ENCODE measurements around the gene OAS3. TPM values are rescaled to one million over a fixed set of nuclear protein-coding genes. Genes with fewer than 3 reads are reported as not detected.

OAS3 gene
- total RNA-seq, 2 experiments from 2014 or later = 37.4 to 39.8 TPM

DNA sequence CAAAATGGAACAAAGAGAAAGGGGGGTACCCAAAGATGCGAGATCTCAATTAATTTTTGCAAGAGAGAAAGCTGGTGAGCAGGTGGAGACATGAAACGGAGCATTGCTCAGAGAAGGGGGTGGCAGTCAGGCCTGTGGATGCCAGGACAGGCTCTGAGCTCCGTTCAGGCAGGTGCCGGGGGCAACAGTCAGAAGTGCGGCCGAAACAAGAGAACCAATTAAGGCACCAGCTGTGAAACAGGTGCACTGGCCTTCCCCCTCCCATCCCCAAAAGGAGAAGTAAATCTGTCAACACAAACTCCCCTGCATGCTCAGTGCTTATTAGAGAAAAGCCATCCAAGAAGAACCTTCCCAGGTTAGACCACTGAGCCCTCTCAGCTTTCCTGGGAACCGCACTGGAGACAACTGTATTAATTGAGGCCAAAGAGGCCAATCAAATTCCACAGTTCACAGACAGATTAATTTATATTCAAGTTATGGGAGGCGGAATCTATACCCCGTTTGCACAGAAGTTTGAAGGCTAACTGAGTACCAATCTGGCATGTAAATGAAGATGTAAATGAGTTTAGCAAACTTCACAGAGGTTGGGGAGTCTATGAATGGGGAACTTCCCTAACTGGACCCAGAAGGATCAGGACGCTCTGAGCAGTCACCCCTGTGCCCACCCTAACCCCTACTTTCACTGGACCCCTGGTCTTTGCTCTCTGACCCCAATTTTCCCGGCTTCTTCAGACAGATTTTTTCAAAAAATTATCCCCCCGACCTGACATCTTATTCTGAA, 60.9 kb downstream of the OAS3 start:
- DNase-seq = no peak
- peaks cover 50% of the 10 kb centered on the region for H3K36me3 Mint-ChIP-seq
- no peaks in the 10 kb centered on the region for H3K4me1 Mint-ChIP-seq
- no peak overlapping the region for H3K27ac Mint-ChIP-seq
- H3K4me3 Mint-ChIP-seq = no peak overlapping the region
- no peaks in the 10 kb centered on the region for H3K9me3 Mint-ChIP-seq
- no peaks in the 10 kb centered on the region for H3K27me3 Mint-ChIP-seq

DNA sequence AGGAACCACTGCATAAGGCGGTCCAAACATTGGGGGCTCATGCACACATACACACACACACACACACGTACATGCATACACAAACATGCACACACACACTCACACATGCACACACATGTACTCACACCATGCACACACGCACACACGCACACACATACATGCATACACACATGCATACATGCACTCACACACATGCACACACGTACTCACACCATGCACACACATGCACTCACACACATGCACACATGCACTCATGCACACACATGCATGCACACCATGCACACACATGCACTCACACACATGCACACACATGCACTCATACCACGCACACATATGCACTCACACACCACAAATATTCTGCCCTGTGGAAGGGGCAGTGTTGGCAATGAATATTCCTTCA, 62.2 kb downstream of the OAS3 start:
- no peaks in the 10 kb centered on the region for H3K4me1 Mint-ChIP-seq
- H3K4me3 Mint-ChIP-seq = no peak overlapping the region
- peaks cover 50% of the 10 kb centered on the region for H3K36me3 Mint-ChIP-seq
- no peaks in the 10 kb centered on the region for H3K27me3 Mint-ChIP-seq
- no peak for DNase-seq
- H3K27ac Mint-ChIP-seq = no peak overlapping the region
- no peaks in the 10 kb centered on the region for H3K9me3 Mint-ChIP-seq

DNA sequence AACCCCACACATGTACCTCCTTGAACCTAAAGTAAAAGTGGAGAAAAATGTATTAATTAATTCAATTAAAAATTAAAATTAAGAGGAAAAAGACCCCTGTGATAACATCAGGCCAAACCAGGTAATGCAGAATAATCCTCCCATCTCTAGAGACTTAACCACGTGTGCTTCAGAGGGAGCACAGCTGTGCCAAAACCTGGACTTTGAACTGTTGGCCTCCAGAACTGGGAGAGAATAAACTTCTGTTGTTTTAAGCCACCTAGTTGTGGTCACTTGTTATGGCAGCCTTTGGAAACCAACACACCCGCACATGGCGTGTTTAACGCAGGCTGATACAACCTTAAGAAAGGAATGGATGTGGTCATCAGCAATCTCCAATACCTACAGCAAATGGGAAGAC, 63.9 kb downstream of the OAS3 start:
- Mint-ChIP-seq H3K36me3 (peaks cover 45% of the 10 kb centered on the region), H3K27me3 (no peaks in the 10 kb centered on the region), H3K9me3 (no peaks in the 10 kb centered on the region), H3K4me1 (no peaks in the 10 kb centered on the region), H3K27ac (no peak overlapping the region), H3K4me3 (no peak overlapping the region)
- DNase-seq = no peak

DNA sequence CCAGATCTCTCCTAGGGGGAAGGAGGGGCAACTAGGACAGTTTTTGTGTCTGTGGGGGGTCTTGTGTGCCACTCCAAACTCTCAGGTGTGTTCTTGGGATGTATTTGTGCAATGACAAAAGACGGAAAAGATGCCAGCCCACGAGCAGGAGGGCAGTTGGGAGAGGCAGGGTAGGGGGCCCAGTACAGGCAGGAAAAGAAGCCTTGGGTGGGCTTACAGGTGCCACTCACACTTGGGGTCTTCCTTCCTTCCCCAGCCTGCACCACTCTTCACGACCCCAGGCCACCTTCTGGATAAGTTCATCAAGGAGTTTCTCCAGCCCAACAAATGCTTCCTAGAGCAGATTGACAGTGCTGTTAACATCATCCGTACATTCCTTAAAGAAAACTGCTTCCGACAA, 64.4 kb downstream of the OAS3 start:
- no peak for DNase-seq
- H3K27me3 Mint-ChIP-seq = no peaks in the 10 kb centered on the region
- no peaks in the 10 kb centered on the region for H3K4me1 Mint-ChIP-seq
- H3K9me3 Mint-ChIP-seq = no peaks in the 10 kb centered on the region
- no peak overlapping the region for H3K27ac Mint-ChIP-seq
- H3K4me3 Mint-ChIP-seq = no peak overlapping the region
- H3K36me3 Mint-ChIP-seq = peaks cover 44% of the 10 kb centered on the region

DNA sequence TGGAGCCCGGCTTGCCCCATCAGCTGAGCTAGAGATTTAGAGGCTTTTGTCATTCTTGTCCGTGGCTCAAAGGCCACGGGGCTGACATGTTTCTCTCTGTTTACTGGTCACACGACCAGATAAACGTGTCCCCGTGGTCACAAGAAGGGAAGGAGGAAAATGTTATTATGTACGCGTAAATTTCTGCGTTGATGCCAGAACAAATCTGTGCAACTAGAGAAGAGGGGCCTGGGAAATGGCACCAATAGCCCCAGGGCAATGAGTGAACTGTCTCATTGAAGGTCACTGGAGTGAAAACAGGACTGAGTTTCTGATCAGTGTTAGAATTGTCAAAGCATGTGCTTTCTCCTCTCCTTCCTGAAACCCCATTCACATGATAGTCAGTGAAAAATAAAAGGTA, 65.4 kb downstream of the OAS3 start:
- DNase-seq = no peak
- no peaks in the 10 kb centered on the region for H3K27me3 Mint-ChIP-seq
- no peak overlapping the region for H3K27ac Mint-ChIP-seq
- H3K4me1 Mint-ChIP-seq = no peaks in the 10 kb centered on the region
- H3K4me3 Mint-ChIP-seq = no peak overlapping the region
- no peaks in the 10 kb centered on the region for H3K9me3 Mint-ChIP-seq
- peaks cover 41% of the 10 kb centered on the region for H3K36me3 Mint-ChIP-seq

DNA sequence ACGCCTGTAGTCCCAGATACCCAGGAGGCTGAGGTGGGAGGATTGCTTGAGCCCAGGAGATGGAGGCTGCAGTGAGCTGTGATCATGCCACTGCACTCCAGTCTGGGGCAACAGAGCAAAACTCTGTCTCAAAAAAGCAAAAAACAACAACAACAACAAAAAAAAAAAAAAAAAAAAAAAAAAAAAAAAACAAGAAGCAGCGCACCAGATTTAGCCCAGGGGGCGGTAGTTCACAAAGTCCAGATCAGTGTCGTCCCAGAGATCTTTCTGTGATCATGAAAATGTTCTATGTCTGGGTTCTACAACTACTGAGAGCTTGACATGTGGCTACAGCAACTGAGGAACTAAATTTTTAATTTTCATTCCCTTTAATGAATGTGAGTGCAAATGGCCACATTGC, 67.5 kb downstream of the OAS3 start:
- DNase-seq = no peak
- Mint-ChIP-seq H3K9me3 (peaks cover 9% of the 10 kb centered on the region), H3K36me3 (peaks cover 46% of the 10 kb centered on the region), H3K4me3 (no peak overlapping the region), H3K4me1 (no peaks in the 10 kb centered on the region), H3K27me3 (no peaks in the 10 kb centered on the region), H3K27ac (no peak overlapping the region)

DNA sequence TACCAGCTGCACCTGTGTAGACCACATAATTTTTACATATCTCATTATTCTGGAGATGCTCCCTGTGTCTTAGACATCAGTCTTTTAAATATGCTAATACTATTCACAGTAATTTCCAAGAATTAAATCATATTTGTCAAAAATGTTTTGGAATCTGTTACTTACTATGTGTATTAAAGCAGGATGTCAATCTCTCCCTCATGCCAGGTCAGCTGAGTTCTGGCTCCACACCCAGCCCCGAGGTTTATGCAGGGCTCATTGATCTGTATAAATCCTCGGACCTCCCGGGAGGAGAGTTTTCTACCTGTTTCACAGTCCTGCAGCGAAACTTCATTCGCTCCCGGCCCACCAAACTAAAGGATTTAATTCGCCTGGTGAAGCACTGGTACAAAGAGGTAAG, 67.9 kb downstream of the OAS3 start:
- no peak overlapping the region for H3K27ac Mint-ChIP-seq

DNA sequence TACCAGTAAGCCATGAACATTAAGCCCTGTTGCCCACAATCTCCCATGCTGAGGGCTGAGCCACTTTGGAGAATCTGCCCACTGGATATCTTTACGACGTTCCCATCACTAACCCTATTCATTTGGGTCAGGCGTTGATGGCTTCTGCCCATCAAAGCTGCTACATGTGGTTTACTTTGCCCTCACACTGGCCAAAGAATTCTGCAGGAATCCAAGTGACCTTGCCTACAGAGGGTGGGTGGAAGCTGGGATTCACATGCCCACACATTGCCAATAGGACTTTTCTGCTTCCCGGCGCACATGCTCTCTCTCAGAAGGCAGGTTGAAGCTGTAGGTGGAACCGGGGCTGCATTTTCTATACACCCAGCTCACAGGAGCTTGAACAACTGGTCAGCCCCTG, 68.4 kb downstream of the OAS3 start:
- H3K36me3 Mint-ChIP-seq = peaks cover 55% of the 10 kb centered on the region
- no peak for DNase-seq
- H3K9me3 Mint-ChIP-seq = peaks cover 14% of the 10 kb centered on the region
- no peak overlapping the region for H3K4me3 Mint-ChIP-seq
- H3K27ac Mint-ChIP-seq = no peak overlapping the region
- no peaks in the 10 kb centered on the region for H3K4me1 Mint-ChIP-seq
- H3K27me3 Mint-ChIP-seq = no peaks in the 10 kb centered on the region

More for the DNA sequence above, 67.9 kb downstream of the OAS3 start:
- Mint-ChIP-seq H3K27me3 (no peaks in the 10 kb centered on the region), H3K4me3 (no peak overlapping the region), H3K9me3 (peaks cover 11% of the 10 kb centered on the region), H3K36me3 (peaks cover 50% of the 10 kb centered on the region), H3K4me1 (no peaks in the 10 kb centered on the region)
- no peak for DNase-seq

DNA sequence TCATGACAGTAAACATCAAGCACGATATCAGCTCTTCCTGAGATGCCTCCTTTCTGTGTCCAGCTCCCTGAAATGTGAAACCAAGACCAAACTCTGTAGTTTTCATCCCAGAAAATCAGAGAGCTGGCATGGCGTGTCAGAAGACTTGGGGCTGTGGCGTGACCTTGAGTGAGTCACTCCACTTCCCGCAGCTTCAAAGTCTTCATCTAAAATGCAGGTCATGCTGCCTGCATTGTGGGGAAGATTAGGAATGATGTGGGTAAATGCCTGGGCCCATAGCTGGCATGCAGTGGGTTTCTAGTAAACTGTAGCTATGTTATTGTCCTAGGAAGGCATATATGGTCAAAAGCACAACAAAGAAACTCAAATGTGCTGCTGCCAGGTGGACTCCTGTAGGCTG, 68.9 kb downstream of the OAS3 start:
- Mint-ChIP-seq H3K4me3 (no peak overlapping the region), H3K4me1 (no peaks in the 10 kb centered on the region), H3K27ac (no peak overlapping the region), H3K36me3 (peaks cover 57% of the 10 kb centered on the region), H3K27me3 (no peaks in the 10 kb centered on the region), H3K9me3 (peaks cover 17% of the 10 kb centered on the region)
- no peak for DNase-seq

DNA sequence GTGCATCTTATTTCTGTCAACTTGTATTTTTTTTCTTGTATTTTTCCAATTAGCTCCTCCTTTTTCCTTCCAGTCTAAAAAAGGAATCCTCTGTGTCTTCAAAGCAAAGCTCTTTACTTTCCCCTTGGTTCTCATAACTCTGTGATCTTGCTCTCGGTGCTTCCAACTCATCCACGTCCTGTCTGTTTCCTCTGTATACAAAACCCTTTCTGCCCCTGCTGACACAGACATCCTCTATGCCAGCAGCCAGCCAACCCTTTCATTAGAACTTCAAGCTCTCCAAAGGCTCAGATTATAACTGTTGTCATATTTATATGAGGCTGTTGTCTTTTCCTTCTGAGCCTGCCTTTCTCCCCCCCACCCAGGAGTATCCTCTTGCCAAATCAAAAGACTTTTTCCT, 72.4 kb downstream of the OAS3 start:
- Mint-ChIP-seq H3K9me3 (peaks cover 17% of the 10 kb centered on the region), H3K4me3 (no peak overlapping the region), H3K27me3 (no peaks in the 10 kb centered on the region), H3K4me1 (no peaks in the 10 kb centered on the region), H3K27ac (no peak overlapping the region), H3K36me3 (peaks cover 49% of the 10 kb centered on the region)
- no peak for DNase-seq

DNA sequence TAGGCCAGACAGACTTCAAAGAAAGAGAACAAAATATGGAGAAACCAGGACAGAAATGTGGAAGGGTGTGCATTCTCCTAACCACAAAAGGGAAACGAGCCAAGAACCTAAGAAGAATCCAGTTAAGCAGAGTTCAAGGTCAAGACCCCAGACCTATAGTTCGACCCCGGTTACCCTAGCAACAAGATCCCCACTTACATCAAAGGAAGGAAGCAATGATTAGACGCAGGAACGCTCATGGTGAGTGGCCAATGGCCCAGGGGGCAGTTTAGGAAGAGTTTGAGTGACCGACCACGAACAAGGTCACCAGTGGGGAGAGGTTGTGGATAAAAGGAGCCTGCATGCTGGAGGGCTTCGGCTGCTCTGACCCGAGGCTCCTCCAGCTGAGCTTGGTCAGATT, 76.3 kb downstream of the OAS3 start:
- peaks cover 15% of the 10 kb centered on the region for H3K9me3 Mint-ChIP-seq
- H3K4me1 Mint-ChIP-seq = no peaks in the 10 kb centered on the region
- no peaks in the 10 kb centered on the region for H3K27me3 Mint-ChIP-seq
- H3K36me3 Mint-ChIP-seq = peaks cover 25% of the 10 kb centered on the region
- H3K27ac Mint-ChIP-seq = no peak overlapping the region
- H3K4me3 Mint-ChIP-seq = no peak overlapping the region
- DNase-seq = no peak

DNA sequence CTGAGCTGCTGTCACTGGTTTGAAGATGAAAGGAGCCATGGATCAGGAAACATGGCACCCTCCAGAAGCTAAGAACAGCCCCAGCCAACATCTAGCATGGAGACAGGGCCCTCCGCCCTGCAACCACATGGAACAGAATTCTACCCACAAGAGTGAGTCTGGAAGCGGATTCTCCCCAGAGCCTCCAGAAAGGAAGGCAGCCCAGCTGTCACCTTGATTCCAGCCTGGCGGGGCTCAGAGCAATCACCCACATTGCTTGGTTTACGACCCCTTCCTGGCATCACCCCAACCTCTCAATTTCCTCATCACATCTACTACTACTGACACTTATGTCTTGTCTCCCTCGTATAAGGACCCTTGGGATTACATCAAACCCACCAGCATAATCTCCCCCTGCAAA, 78.5 kb downstream of the OAS3 start:
- DNase-seq = no peak
- H3K36me3 Mint-ChIP-seq = peaks cover 3% of the 10 kb centered on the region
- H3K9me3 Mint-ChIP-seq = peaks cover under 1% of the 10 kb centered on the region
- no peak overlapping the region for H3K4me3 Mint-ChIP-seq
- H3K27ac Mint-ChIP-seq = no peak overlapping the region
- no peaks in the 10 kb centered on the region for H3K27me3 Mint-ChIP-seq
- H3K4me1 Mint-ChIP-seq = peaks cover 4% of the 10 kb centered on the region

DNA sequence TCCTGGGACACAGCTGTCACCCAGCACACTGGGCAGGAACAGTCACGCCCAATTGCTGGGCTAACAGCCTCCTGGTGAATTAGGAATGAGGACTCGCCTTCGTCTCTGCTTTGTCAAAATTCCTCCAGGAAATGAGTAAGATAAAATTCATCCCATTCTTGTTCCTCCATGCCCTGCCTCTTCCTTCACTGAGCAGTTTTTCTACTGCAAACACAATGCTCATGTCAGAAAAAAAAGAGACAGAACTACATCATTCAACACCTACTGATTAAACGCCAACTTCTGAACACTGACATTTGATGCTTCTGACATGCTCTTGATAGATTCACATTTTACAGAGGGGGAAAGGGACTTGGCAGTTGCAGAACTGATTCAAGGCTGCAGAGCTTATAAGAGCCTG, 80.8 kb downstream of the OAS3 start:
- no peak overlapping the region for H3K4me3 Mint-ChIP-seq
- peaks cover 4% of the 10 kb centered on the region for H3K27me3 Mint-ChIP-seq
- peaks cover 12% of the 10 kb centered on the region for H3K4me1 Mint-ChIP-seq
- DNase-seq = no peak
- H3K36me3 Mint-ChIP-seq = no peaks in the 10 kb centered on the region
- H3K9me3 Mint-ChIP-seq = no peaks in the 10 kb centered on the region
- no peak overlapping the region for H3K27ac Mint-ChIP-seq

DNA sequence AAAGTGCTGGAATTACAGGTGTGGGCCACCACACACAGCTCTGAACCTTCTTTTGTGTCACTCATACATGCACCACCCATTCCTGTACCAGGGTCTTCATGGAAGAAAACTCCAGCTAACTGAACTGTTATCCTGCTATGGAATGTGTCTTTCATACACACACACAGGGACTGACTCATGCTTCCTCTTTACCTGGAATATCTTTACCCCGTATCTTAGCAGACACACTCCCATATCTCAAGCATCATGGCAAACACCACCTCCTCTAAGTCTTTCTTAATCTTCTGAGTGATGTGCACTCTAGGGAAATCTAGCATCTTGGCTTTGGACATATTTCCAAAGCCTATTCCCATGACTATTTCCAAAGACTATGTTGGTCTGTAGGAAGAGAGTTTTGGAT, 83.2 kb downstream of the OAS3 start:
- no peak overlapping the region for H3K27ac Mint-ChIP-seq
- H3K4me3 Mint-ChIP-seq = no peak overlapping the region
- H3K4me1 Mint-ChIP-seq = peaks cover 12% of the 10 kb centered on the region
- no peaks in the 10 kb centered on the region for H3K36me3 Mint-ChIP-seq
- DNase-seq = no peak
- H3K9me3 Mint-ChIP-seq = no peaks in the 10 kb centered on the region
- peaks cover 4% of the 10 kb centered on the region for H3K27me3 Mint-ChIP-seq

Data from activated naive CD8-positive, alpha-beta T cell treated with anti-CD3 and anti-CD28 coated beads for 36 hours (primary cell).